KG1 (cell line): ENCODE measurements around the gene NUFIP1.
"Not testable (repeated sequence)": the region's sequence is repeated elsewhere in the genome, so short reads cannot be mapped to it uniquely, and the experiment has no call there.

Experiments
- DNase-seq: peaks from one replicate; lab custom pipeline; 2025; lab: John Stamatoyannopoulos, UW

Gene NUFIP1

DNA sequence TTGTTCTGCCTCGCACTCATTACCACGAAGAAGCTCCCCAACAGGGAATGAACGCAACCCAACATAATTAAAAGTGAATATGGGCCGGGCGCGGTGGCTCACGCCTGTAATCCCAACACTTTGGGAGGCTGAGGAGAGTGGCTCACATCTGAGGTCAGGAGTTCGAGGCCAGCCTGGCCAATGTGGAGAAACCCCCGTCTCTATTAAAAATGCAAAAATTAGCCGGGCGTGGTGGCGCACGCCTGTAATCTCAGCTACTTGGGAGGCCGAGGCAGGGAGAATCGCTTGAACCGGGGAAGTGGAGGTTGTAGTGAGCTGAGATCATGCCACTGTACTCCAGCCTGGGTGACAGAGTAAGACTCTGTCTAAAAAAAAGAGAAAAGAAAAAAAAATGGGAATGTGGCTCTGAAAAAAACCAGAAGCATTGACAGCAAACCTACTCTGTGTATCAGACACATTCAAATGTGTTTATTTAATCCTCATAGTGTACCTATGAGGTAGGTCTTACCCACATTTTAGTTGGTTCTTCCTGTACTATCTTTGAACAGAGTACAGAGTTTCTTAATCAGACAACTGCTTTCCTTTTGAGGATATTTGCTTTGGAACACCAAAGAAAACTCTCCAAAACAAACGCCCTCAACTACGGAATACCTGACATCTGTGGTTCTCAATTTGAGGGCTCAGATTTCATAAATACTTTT is 70.0 kb downstream of the NUFIP1 start:
- DNase-seq = no peak

GRCh38 chr13:44918326-44919103 is 70.8 kb downstream of the NUFIP1 start:
- no peak for DNase-seq

GRCh38 chr13:44917589-44918325 is 71.5 kb downstream of the NUFIP1 start:
- DNase-seq = peak; percentile 98

DNA sequence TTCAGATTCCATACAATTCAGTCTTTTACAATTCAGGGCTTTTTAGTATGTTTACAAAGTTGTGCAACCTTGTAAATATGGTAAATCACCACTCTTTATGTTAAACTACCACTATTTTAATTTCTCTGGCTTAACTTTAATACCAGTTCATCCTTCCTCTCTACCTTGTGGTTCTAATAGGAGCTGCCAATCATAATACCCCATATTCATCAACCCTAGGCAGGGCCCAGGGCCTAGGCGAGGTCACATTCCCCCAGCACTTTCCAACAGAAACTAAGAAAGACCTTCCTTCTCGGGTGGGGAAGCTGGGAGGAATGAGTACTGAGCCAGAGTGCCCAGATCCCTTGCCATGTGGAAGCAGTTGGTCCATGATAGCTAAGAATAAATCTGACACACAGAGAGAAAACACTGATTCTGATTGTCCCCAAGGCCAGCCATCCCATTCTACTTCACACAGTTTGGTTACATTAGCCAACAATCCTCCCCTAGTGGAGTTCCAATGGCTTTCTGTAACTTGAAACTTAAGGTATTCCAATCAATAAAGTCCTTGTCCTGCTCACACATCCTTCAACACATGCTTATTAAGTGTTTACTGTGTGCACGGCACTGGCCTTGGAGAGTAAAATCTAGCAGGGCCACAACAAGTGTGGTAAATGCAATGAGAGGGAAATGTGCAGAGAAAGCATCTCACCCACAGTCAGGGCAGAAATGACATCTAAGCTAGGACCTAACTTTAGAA is 76.8 kb downstream of the NUFIP1 start:
- no peak for DNase-seq

GRCh38 chr13:44908712-44909111 is 80.6 kb downstream of the NUFIP1 start:
- DNase-seq = no peak

- no peak for DNase-seq
Measured at GRCh38 chr13:44908266-44908665, 81.0 kb downstream of the NUFIP1 start.

DNA sequence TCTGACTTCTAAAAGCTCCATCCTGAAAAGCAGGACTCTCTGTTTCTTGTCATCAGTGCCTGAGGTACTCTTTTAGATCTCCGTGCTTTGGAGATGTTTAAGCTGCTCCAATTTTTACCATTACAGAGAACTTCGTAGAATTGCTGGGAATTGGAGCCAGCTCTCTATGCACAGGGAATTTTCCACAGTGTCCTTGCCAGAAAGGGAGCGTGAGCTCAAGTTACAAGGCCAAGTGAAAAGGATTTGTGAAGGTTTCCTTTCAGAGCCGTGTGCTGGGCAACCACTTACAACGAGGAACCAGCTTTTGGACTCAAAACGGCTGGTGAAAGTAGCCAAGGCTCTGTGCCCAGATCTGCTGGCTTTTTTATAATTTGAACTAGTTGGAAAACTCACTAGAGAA is 82.6 kb downstream of the NUFIP1 start:
- no peak for DNase-seq

GRCh38 chr13:44906230-44906629 is 83.0 kb downstream of the NUFIP1 start:
- no peak for DNase-seq

DNA sequence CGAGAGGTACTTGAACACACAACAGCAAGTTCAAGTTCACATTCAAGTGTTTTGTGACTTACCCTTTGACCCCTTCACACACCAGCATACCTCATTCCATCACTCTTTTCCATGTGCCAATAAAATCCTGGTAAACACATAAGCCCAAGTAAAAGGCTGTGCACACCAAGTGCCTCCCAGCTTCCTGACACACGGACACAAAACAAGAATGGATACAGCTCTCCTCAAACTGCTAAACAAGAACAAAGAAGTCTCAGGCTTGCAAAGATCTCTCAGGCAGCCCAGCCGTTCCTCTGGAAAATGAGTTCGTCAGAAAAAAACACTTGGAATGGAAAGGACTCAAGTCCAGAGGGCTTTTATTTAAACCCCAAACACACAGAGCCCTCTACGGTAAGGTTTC is 83.7 kb downstream of the NUFIP1 start:
- DNase-seq = no peak

GRCh38 chr13:44904967-44905366 is 84.3 kb downstream of the NUFIP1 start:
- DNase-seq = no peak

- no peak for DNase-seq
Measured at GRCh38 chr13:44903574-44903985, 85.7 kb downstream of the NUFIP1 start.

- DNase-seq = no peak
Measured at GRCh38 chr13:44902738-44903137, 86.5 kb downstream of the NUFIP1 start.

DNA sequence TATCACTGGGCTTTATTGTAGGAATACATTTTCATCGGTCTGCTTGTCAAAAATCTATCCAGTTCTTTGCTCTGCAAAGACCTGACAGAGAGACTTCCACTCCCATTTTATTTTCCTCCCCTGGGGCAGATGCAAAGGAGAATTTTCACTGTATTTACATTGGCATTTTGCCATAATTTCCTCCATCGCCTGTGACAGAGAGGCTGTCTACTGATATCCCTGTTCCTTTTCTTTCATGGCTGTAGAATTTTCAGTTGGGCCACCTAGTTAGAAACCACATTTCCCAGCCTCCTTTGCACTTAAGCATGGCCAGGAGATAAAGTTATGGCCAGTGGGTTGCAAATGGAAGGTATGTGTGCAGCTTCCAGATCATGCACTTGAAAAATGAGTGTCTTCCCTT is 89.3 kb downstream of the NUFIP1 start:
- DNase-seq = no peak

GRCh38 chr13:44898308-44898707 is 91.0 kb downstream of the NUFIP1 start:
- DNase-seq = not testable (repeated sequence)

DNA sequence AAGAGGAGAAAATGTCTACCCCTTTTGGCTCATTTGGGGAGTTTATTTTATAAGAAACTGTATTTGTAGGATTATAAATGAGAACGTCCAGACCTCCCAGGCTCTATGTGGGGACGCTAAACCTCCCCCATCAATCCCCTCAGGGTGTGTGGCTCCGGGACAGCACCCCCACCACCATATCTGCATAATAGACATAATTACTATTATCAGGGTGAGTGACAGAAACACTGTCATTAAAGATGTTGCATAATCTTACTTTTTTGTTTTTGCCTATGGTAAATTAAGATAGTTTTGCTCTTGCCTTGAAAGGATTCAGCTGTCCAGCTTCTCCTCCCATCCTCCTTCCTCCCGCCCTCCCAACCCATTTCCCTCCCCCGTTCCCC is 93.3 kb downstream of the NUFIP1 start:
- no peak for DNase-seq

DNA sequence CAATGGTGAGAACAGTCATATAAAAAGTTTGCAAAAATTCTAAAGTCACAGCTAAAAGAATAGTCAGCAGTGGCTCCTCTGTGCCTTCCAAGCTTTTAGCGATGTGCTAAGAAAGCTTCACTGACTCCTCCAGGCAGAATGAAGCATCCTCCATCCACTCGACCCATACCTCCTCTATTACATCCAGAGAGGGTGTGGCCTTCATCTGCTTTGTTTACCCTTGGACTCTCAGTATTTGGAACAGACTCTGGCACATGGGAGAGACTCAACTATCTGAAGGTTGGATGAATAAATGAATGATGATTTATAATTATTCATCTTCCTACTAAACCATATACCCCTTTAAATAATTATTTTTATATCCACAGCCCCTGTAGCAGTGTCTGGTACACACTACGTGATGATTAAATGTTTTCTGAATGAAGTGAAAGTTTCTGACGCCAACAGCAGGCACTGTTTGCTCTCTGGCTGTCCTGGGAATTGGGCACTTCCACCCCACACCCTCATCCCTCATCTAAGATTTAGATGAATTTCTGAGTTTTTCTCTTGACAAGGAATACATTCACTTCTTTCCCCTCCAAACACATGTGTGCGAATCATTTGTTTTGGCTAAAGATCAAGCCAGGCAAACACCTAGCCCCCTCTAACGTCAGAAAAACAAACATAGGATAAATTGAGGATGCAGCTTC is 93.9 kb downstream of the NUFIP1 start:
- no peak for DNase-seq

- DNase-seq = no peak
Measured at GRCh38 chr13:44894001-44894770, 95.1 kb downstream of the NUFIP1 start.
